Naive thymus-derived CD8-positive, alpha-beta T cell (primary cell): Measurements from ENCODE around the gene RPS5. TPM values are rescaled to one million over a fixed set of nuclear protein-coding genes. Genes with fewer than 3 reads are reported as not detected.

Experiments
- ATAC-seq, 2 donors: fragments of 150-1000 bp; cut with Tn5 transposase in 1 of 2; sonication (Bioruptor Pico), chemical (Tn5 transposase) in 1 of 2; 1 replicate in 1 of 2; 2 replicates in 1 of 2; pipeline ENCODE4 v1.10.0; 2021; ENCODE audit warnings: mild to moderate bottlenecking in 2 of 2, moderate library complexity in 2 of 2
- POLR2A ChIA-PET: fragments of 350-600 bp; sonication (Branson Sonifier 250); formaldehyde crosslinking; loops from one replicate; lab custom pipeline; 2021; ENCODE audit warnings: antibody characterized with exemption; lab: Charles Lee
- DNase-seq, 10 donors: peaks; one replicate each; pipeline versions ENCODE4 v3.0.0 to v3.0.0-alpha.2; 2020 to 2022
- H3K27ac Mint-ChIP-seq, 10 donors: one replicate each; pipeline ENCODE4 v1.8.0; 2020 to 2022; ENCODE audit warnings: mild to moderate bottlenecking in 10 of 10, mixed read lengths in 10 of 10, moderate library complexity in 4 of 10, inconsistent platforms in 1 of 10
- H3K27me3 Mint-ChIP-seq, 5 donors: one replicate each; pipeline ENCODE4 v1.8.0; 2021 to 2022; ENCODE audit warnings: mixed read lengths in 5 of 5
- H3K36me3 Mint-ChIP-seq, 3 donors: one replicate each; pipeline ENCODE4 v1.8.0; 2020 to 2022; ENCODE audit warnings: mixed read lengths in 3 of 3, mild to moderate bottlenecking in 2 of 3, inconsistent platforms in 1 of 3
- H3K4me1 Mint-ChIP-seq, 4 donors: one replicate each; pipeline ENCODE4 v1.8.0; 2021 to 2022; ENCODE audit warnings: mixed read lengths in 4 of 4
- H3K4me3 Mint-ChIP-seq, 10 donors: one replicate each; pipeline ENCODE4 v1.8.0; 2020 to 2022; ENCODE audit warnings: mild to moderate bottlenecking in 10 of 10, mixed read lengths in 10 of 10, moderate library complexity in 6 of 10, inconsistent platforms in 1 of 10
- H3K9me3 Mint-ChIP-seq, 9 donors: one replicate each; pipeline ENCODE4 v1.8.0; 2020 to 2022; ENCODE audit warnings: mixed read lengths in 9 of 9, mild to moderate bottlenecking in 3 of 9, inconsistent platforms in 1 of 9, moderate library complexity in 1 of 9
- polyA plus RNA-seq, 3 donors: library from polyadenylated mRNA; unstranded; fragments of 300-500 nt; fragmentation: Illumina TruSeq; gene quantifications; one replicate each; pipeline ENCODE4 v1.2.3, GENCODE V29; 2021
- total RNA-seq, 8 experiments: library from RNA in 2 of 8; stranded (reverse) in 2 of 8; gene quantifications; one replicate each; pipeline ENCODE4 v1.2.3 and lab custom pipeline; 2021 to 2026

RPS5 gene
- total and polyA plus RNA-seq, 5 experiments from 2014 or later, result 1,656 to 2,106 (median 1,899) TPM

GRCh38 chr19:58351990-58352755 lies 34.9 kb upstream of the RPS5 start:
- POLR2A ChIA-PET, result interaction anchor here (0.7 to 2.9 kb wide), 2 partner anchors 10 to 154 kb away, joined by 7 to 11 read pairs; partner anchors contain the start of gene ZNF497
- Mint-ChIP-seq H3K4me3 (peak overlapping the region in 2 of 10 donors; percentile 32 to 40), H3K27ac (peak overlapping the region in 4 of 10 donors; percentile 6 to 56 (median 36)), H3K4me1 (peaks cover 26 to 49% (median 35%) of the 10 kb centered on the region in 4 donors), H3K9me3 (peaks cover 0 to 2% (median 0%) of the 10 kb centered on the region in 9 donors), H3K36me3 (peaks cover 0 to 11% (median 7%) of the 10 kb centered on the region in 3 donors), H3K27me3 (no peaks in the 10 kb centered on the region)
- ATAC-seq, result no peak
- DNase-seq, result no peak

- peak within 1 kb of the TSS in 5 of 10 donors; percentile 6 to 56 (median 25) for H3K27ac Mint-ChIP-seq
- H3K4me3 Mint-ChIP-seq, result peak within 1 kb of the TSS in 3 of 10 donors; percentile 29 to 40 (median 32)
Observed at GRCh38 chr19:58352760-58353671, 34.1 kb upstream of the RPS5 start, which contains the start of gene A1BG. A1BG (minus strand) TSS chr19:58353492; CDS start chr19:58353437, 55 bp downstream.

GRCh38 chr19:58353717-58354477 lies 33.2 kb upstream of the RPS5 start:
- peak overlapping the region in 2 of 10 donors; percentile 7 to 29 for H3K4me3 Mint-ChIP-seq
- peaks cover 18 to 42% (median 28%) of the 10 kb centered on the region in 4 donors for H3K4me1 Mint-ChIP-seq
- ATAC-seq (no peak), DNase-seq (no peak)
- peaks cover 0 to 2% (median 0%) of the 10 kb centered on the region in 9 donors for H3K9me3 Mint-ChIP-seq
- no peaks in the 10 kb centered on the region for H3K27me3 Mint-ChIP-seq
- H3K36me3 Mint-ChIP-seq, result peaks cover 0 to 11% (median 7%) of the 10 kb centered on the region in 3 donors
- no peak overlapping the region for H3K27ac Mint-ChIP-seq
- POLR2A ChIA-PET, result interaction anchor here (0.5 to 1.3 kb wide), 3 partner anchors 9 to 22 kb away, joined by 3 to 6 read pairs (median 4); partner anchors contain the start of gene ZNF497

More at GRCh38 chr19:58352760-58353671, 34.1 kb upstream of the RPS5 start, which contains the start of gene A1BG:
- peaks cover 22 to 48% (median 35%) of the 10 kb centered on the region in 4 donors for H3K4me1 Mint-ChIP-seq
- peaks cover 0 to 2% (median 0%) of the 10 kb centered on the region in 9 donors for H3K9me3 Mint-ChIP-seq
- ATAC-seq, result no peak
- no peak for DNase-seq
- H3K27me3 Mint-ChIP-seq, result no peaks in the 10 kb centered on the region
- POLR2A ChIA-PET, result interaction anchor here (1.3 kb wide), 1 partner anchor 14 kb away, joined by 3 read pairs; no protein-coding TSS in a partner anchor
- peaks cover 0 to 11% (median 7%) of the 10 kb centered on the region in 3 donors for H3K36me3 Mint-ChIP-seq

- peak overlapping the region in 2 of 10 donors; percentile 7 to 29 for H3K4me3 Mint-ChIP-seq
- H3K27me3 Mint-ChIP-seq, result no peaks in the 10 kb centered on the region
- no peak for DNase-seq
- H3K9me3 Mint-ChIP-seq, result peaks cover 0 to 2% (median 0%) of the 10 kb centered on the region in 9 donors
- H3K27ac Mint-ChIP-seq, result peak overlapping the region in 2 of 10 donors; percentile 46 to 61
- H3K36me3 Mint-ChIP-seq, result peaks cover 0 to 8% (median 7%) of the 10 kb centered on the region in 3 donors
- no peak for ATAC-seq
- H3K4me1 Mint-ChIP-seq, result peaks cover 15 to 38% (median 22%) of the 10 kb centered on the region in 4 donors
- POLR2A ChIA-PET, result interaction anchor here (1.1 to 5.0 kb wide), 4 partner anchors 7 to 33 kb away, joined by 3 to 72 read pairs (median 12); partner anchors contain the start of genes RPS5 and ZNF497
Observed at GRCh38 chr19:58354478-58355030, 32.5 kb upstream of the RPS5 start.

- peaks cover 0 to 6% (median 5%) of the 10 kb centered on the region in 3 donors for H3K36me3 Mint-ChIP-seq
- ATAC-seq (no peak), DNase-seq (no peak)
- no peaks in the 10 kb centered on the region for H3K9me3 Mint-ChIP-seq
- no peaks in the 10 kb centered on the region for H3K27me3 Mint-ChIP-seq
- POLR2A ChIA-PET, result interaction anchor here (0.7 to 5.0 kb wide), 7 partner anchors 7 to 172 kb away, joined by 3 to 72 read pairs (median 7); partner anchors contain the start of genes RPS5, ZNF274, ZNF497 and ZSCAN22
- H3K4me3 Mint-ChIP-seq, result peak overlapping the region; percentile 51 to 85 (median 66)
- peak overlapping the region in 8 of 10 donors; percentile 21 to 87 (median 40) for H3K27ac Mint-ChIP-seq
- H3K4me1 Mint-ChIP-seq, result peaks cover 13 to 36% (median 20%) of the 10 kb centered on the region in 4 donors
Observed at GRCh38 chr19:58355215-58355796, 31.8 kb upstream of the RPS5 start.

- Mint-ChIP-seq H3K9me3 (no peaks in the 10 kb centered on the region), H3K4me1 (peaks cover 13 to 36% (median 20%) of the 10 kb centered on the region in 4 donors), H3K27me3 (no peaks in the 10 kb centered on the region)
Observed at GRCh38 chr19:58355908-58356765, 30.9 kb upstream of the RPS5 start.

GRCh38 chr19:58356766-58357480 lies 30.1 kb upstream of the RPS5 start:
- POLR2A ChIA-PET, result interaction anchor here (0.6 to 5.0 kb wide), 21 partner anchors 10 to 298 kb away, joined by 3 to 72 read pairs (median 4); partner anchors contain the start of genes RPS5, UBE2M, ZBTB45 and ZNF132
- H3K9me3 Mint-ChIP-seq, result no peaks in the 10 kb centered on the region
- H3K27ac Mint-ChIP-seq, result peak overlapping the region in 6 of 10 donors; percentile 25 to 80 (median 68)
- DNase-seq, result peak in 1 of 10 donors; percentile 24
- H3K36me3 Mint-ChIP-seq, result peaks cover 0 to 2% (median under 1%) of the 10 kb centered on the region in 3 donors
- peak; percentile 2 to 11 for ATAC-seq
- peaks cover 15 to 38% (median 23%) of the 10 kb centered on the region in 4 donors for H3K4me1 Mint-ChIP-seq
- H3K27me3 Mint-ChIP-seq, result no peaks in the 10 kb centered on the region
- H3K4me3 Mint-ChIP-seq, result peak overlapping the region; percentile 65 to 85 (median 72)

More at GRCh38 chr19:58355908-58356765, 30.9 kb upstream of the RPS5 start:
- Mint-ChIP-seq H3K27ac (peak overlapping the region in 8 of 10 donors; percentile 37 to 87 (median 71)), H3K36me3 (peaks cover 0 to 5% (median 2%) of the 10 kb centered on the region in 3 donors), H3K4me3 (peak overlapping the region; percentile 65 to 85 (median 72))
- DNase-seq, result peak; percentile 25 to 76 (median 54)
- POLR2A ChIA-PET, result interaction anchor here (0.6 to 5.0 kb wide), 22 partner anchors 9 to 297 kb away, joined by 3 to 72 read pairs (median 4); partner anchors contain the start of genes RPS5, UBE2M, ZBTB45 and ZNF132
- peak; percentile 80 to 81 for ATAC-seq

- ATAC-seq, result no peak
- Mint-ChIP-seq H3K4me1 (peaks cover 14 to 39% (median 26%) of the 10 kb centered on the region in 4 donors), H3K4me3 (peak overlapping the region in 8 of 10 donors; percentile 24 to 85 (median 56)), H3K9me3 (no peaks in the 10 kb centered on the region), H3K27ac (peak overlapping the region in 3 of 10 donors; percentile 22 to 80 (median 62)), H3K36me3 (no peaks in the 10 kb centered on the region), H3K27me3 (no peaks in the 10 kb centered on the region)
- no peak for DNase-seq
- POLR2A ChIA-PET, result interaction anchor here (0.6 to 5.0 kb wide), 10 partner anchors 10 to 207 kb away, joined by 3 to 72 read pairs (median 4); partner anchors contain the start of genes UBE2M, ZBTB45, ZNF8 and ZSCAN22
Observed at GRCh38 chr19:58357481-58358145, 29.5 kb upstream of the RPS5 start.
